Prostate gland (tissue), 2 donors: ENCODE measurements around the gene YOD1.

ENCODE experiments used
- CTCF ChIP-seq, 4 experiments: fragments of 200-600 bp in 2 of 4; fragments of 450-650 bp in 2 of 4; sonication (generic) in 2 of 4; IDR thresholded peaks; 1 replicate in 3 of 4; 2 replicates in 1 of 4; pipeline ENCODE4 v1.5.1; 2016 to 2019; ENCODE audit warnings: antibody characterized with exemption in 4 of 4, mild to moderate bottlenecking in 2 of 4, moderate library complexity in 2 of 4
- POLR2A ChIP-seq: fragments of 450-650 bp; IDR thresholded peaks from one replicate; pipeline ENCODE4 v1.6.1; 2016; ENCODE audit warnings: antibody characterized with exemption, mild to moderate bottlenecking
- POLR2AphosphoS5 ChIP-seq: sonication (generic); formaldehyde crosslinking; IDR thresholded peaks from one replicate; pipeline ENCODE4 v1.6.1; 2017; ENCODE audit warnings: antibody characterized with exemption

DNA sequence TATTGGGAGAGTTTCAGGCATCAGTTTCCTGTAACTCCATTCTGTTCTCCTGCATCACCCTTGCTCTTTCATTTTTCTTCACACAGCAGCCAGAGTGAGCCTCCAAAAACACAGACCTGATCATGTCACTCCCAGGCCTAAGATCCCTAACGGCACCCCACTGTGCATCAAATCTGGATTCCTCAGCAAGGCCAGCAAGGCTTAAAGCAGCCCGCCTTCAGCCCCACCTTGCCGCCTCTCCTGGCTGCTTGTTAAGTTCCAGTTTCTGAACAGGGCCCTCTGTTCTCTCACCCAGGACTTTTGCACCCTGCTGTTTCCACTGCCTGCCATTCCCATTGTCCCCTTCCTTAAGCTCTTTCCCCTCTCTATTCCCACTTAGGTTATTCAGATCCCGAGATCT is 47.8 kb downstream of the YOD1 start:
- TF ChIP-seq POLR2AphosphoS5 (no peak), CTCF (IDR thresholded peaks at IDR 0.05) (no peak), POLR2A (no peak)
